Measurements from ENCODE around the gene MMP24OS. TPM values are rescaled to one million over a fixed set of nuclear protein-coding genes. Genes with fewer than 3 reads are reported as not detected.

MMP24OS gene
- total RNA-seq, 1 experiment from 2014 or later, result 59.6 TPM

- peaks cover 44 to 61% of the 10 kb centered on the region in 2 experiments for H3K4me1 ChIP-seq (ENCODE audit: control insufficient read depth in 1 of 2, insufficient read depth in 2 of 2, low read length in 2 of 2)
These were observed 25.4 kb upstream of the MMP24OS start for GRCh38 chr20:35303382-35303734.

More at GRCh38 chr20:35303382-35303734, 25.4 kb upstream of the MMP24OS start:
- no peaks in the 10 kb centered on the region for H4K20me1 ChIP-seq (ENCODE audit: insufficient read depth)
- no peaks in the 10 kb centered on the region for H3K27me3 ChIP-seq (ENCODE audit: insufficient read depth, low read length)
- POLR2A ChIA-PET, result interaction anchor here (1.2 to 4.3 kb wide), 3 partner anchors 8 to 151 kb away, joined by 3 to 19 read pairs (median 8); partner anchors contain the start of gene CEP250
- RAD21 ChIA-PET (ENCODE audit: low non-redundant PET in 1 of 2, low total read pairs in 2 of 2, uncharacterized antibody in 2 of 2, unreplicated experiment in 2 of 2), result interaction anchor here (0.6 to 3.6 kb wide), 3 partner anchors 25 to 786 kb away, joined by 3 to 26 read pairs (median 3); no protein-coding TSS in a partner anchor
- peak overlapping the region; percentile 58; the same call in 1 of the 2 replicates for H3K9ac ChIP-seq (ENCODE audit: low read length)
- no peak overlapping the region for H2AFZ ChIP-seq (ENCODE audit: low read depth, low read length, poor library complexity, severe bottlenecking)
- TF ChIP-seq RAD21 (IDR thresholded peaks at IDR 0.05; ENCODE audit: low read depth) (no peak), EGR1 (IDR thresholded peaks at IDR 0.05; ENCODE audit: low read depth) (no peak), FOSL1 (IDR thresholded peaks at IDR 0.05; ENCODE audit: low read depth) (no peak), MAX (IDR thresholded peaks at IDR 0.05) (no peak), TCF7L2 (IDR thresholded peaks at IDR 0.05; ENCODE audit: borderline replicate concordance, extremely low read depth, insufficient read depth, insufficient read length) (no peak), EZH2phosphoT487 (IDR thresholded peaks at IDR 0.05; ENCODE audit: borderline replicate concordance) (no peak), EZH2 (IDR thresholded peaks at IDR 0.05) (no peak), SP1 (IDR thresholded peaks at IDR 0.05; ENCODE audit: low read depth) (no peak), ZFX (IDR thresholded peaks at IDR 0.05) (no peak; the same call in 1 of the 2 replicates), ZBTB33 (IDR thresholded peaks at IDR 0.05; ENCODE audit: extremely low read depth, insufficient replicate concordance, low read length) (no peak), SIN3A (IDR thresholded peaks at IDR 0.05; ENCODE audit: low read depth) (no peak), POLR2A (IDR thresholded peaks at IDR 0.05; ENCODE audit: borderline replicate concordance, extremely low read depth, insufficient read depth, insufficient read length) (no peak), ZNF274 (IDR thresholded peaks at IDR 0.05; ENCODE audit: low read depth, low read length) (no peak), POLR2AphosphoS5 (IDR thresholded peaks at IDR 0.05; ENCODE audit: low read depth, low read length) (no peak), REST (IDR thresholded peaks at IDR 0.05; ENCODE audit: low read depth) (no peak), ELF1 (IDR thresholded peaks at IDR 0.05; ENCODE audit: borderline replicate concordance, low read depth) (no peak), JUND (IDR thresholded peaks at IDR 0.05) (no peak)
- H3K4me2 ChIP-seq (ENCODE audit: low read length), result peak overlapping the region; percentile 73
- CTCF ChIA-PET, result interaction anchor here (0.9 to 9.7 kb wide), 11 partner anchors 9 to 207 kb away, joined by 3 to 108 read pairs (median 9); partner anchors contain the start of genes EIF6 and FAM83C
- no peaks in the 10 kb centered on the region for H3K79me2 ChIP-seq (ENCODE audit: insufficient read depth, low read length)
- H3K9me2 ChIP-seq (ENCODE audit: insufficient read depth), result no peaks in the 10 kb centered on the region
- intact Hi-C loops (cut with micrococcal nuclease), result no loop called here
- no peak for DNase-seq (ENCODE audit: low read depth, low spot score)
- H3K4me3 ChIP-seq (replicated peaks in 1 of 2; ENCODE audit: low read depth in 1 of 2, low read length in 2 of 2), result no peak overlapping the region
- no peaks in the 10 kb centered on the region for H3K9me3 ChIP-seq (ENCODE audit: control insufficient read depth in 1 of 2, insufficient read depth in 1 of 2, low read depth in 1 of 2, low read length in 2 of 2)
- BruUV-seq (replicated peaks), result no TSS peak
- 0 out of 4 replicates have a peak, but pooled peaks cover 0 to 2% of the 10 kb centered on the region in 2 experiments for H3K36me3 ChIP-seq (ENCODE audit: control insufficient read depth in 1 of 2, insufficient read depth in 2 of 2, low read length in 2 of 2)
- no peak for ATAC-seq
- no peak overlapping the region for H3K27ac ChIP-seq (ENCODE audit: low read depth, low read length)

All from HCT116 (cell line).